Liver (tissue), 9 donors: ENCODE results near the gene ITGB3. TPM values are rescaled to one million over a fixed set of nuclear protein-coding genes. Genes with fewer than 3 reads are reported as not detected.
A peak's percentile ranks its signal among the peaks of the same experiment; 100 is the strongest.

Source experiments
- DNase-seq: peaks from one replicate; pipeline ENCODE4 v3.0.0-alpha.2; 2017; ENCODE audit warnings: low spot score
- H3K27ac ChIP-seq, 2 donors: one replicate each; pipeline ENCODE4 v1.7.0; 2013; ENCODE audit warnings: inconsistent platforms in 2 of 2, low read length in 2 of 2, control low read depth in 1 of 2, low read depth in 1 of 2, mild to moderate bottlenecking in 1 of 2
- H3K27me3 ChIP-seq, 4 donors: one replicate each; pipeline versions ENCODE4 v1.6.1 to v1.7.0; 2013; ENCODE audit warnings: low read length in 3 of 4, inconsistent platforms in 1 of 4, mild to moderate bottlenecking in 1 of 4, moderate library complexity in 1 of 4; ENCODE audit not compliant: control insufficient read depth in 4 of 4, insufficient read depth in 4 of 4
- H3K36me3 ChIP-seq, 4 donors: one replicate each; pipeline versions ENCODE4 v1.6.1 to v1.7.0; 2013; ENCODE audit warnings: low read length in 3 of 4, mild to moderate bottlenecking in 3 of 4, low read depth in 1 of 4, moderate library complexity in 1 of 4; ENCODE audit not compliant: control insufficient read depth in 4 of 4, insufficient read depth in 3 of 4
- H3K4me1 ChIP-seq, 4 donors: one replicate each; pipeline versions ENCODE4 v1.6.1 to v1.7.0; 2013; ENCODE audit warnings: low read length in 3 of 4, mild to moderate bottlenecking in 3 of 4, moderate library complexity in 1 of 4; ENCODE audit not compliant: control insufficient read depth in 4 of 4, insufficient read depth in 4 of 4
- H3K4me3 ChIP-seq, 3 donors: one replicate each; pipeline versions ENCODE4 v1.6.1 to v1.7.0; 2013; ENCODE audit warnings: low read length in 3 of 3, control low read depth in 1 of 3, low read depth in 1 of 3, mild to moderate bottlenecking in 1 of 3
- H3K9ac ChIP-seq, 2 donors: one replicate each; pipeline ENCODE4 v1.7.0; 2013; ENCODE audit warnings: low read length in 2 of 2, mild to moderate bottlenecking in 2 of 2, moderate library complexity in 2 of 2, control low read depth in 1 of 2, low read depth in 1 of 2
- H3K9me3 ChIP-seq, 4 donors: one replicate each; pipeline versions ENCODE4 v1.6.1 to v1.7.0; 2013; ENCODE audit warnings: low read length in 3 of 4; ENCODE audit not compliant: control insufficient read depth in 4 of 4
- ATF3 ChIP-seq: IDR thresholded peaks from 2 replicates; pipeline ENCODE4 v1.6.1; 2016; ENCODE audit warnings: antibody characterized with exemption
- CTCF ChIP-seq: fragments of 150-350 bp; IDR thresholded peaks from 2 replicates; pipeline ENCODE4 v1.5.1; 2017; ENCODE audit warnings: improper control_type of control experiment, low read depth, low read length; ENCODE audit not compliant: missing input control
- EGR1 ChIP-seq, 2 donors: IDR thresholded peaks; 2 replicates each; pipeline ENCODE4 v1.6.1; 2016 to 2018; ENCODE audit warnings: antibody characterized with exemption in 2 of 2, low read depth in 2 of 2
- FOXA1 ChIP-seq: IDR thresholded peaks from 2 replicates; pipeline ENCODE4 v1.6.1; 2016; ENCODE audit warnings: antibody characterized with exemption
- FOXA2 ChIP-seq: IDR thresholded peaks from 2 replicates; pipeline ENCODE4 v1.6.1; 2016; ENCODE audit warnings: antibody characterized with exemption
- GABPA ChIP-seq, 2 donors: IDR thresholded peaks in 1 of 2; conservative IDR thresholded peaks in 1 of 2; 2 replicates each; pipeline ENCODE4 v1.6.1; 2016; ENCODE audit warnings: antibody characterized with exemption in 2 of 2, mild to moderate bottlenecking in 1 of 2, moderate library complexity in 1 of 2
- HNF4A ChIP-seq, 2 donors: conservative IDR thresholded peaks; 2 replicates each; pipeline ENCODE4 v1.6.1; 2016; ENCODE audit warnings: antibody characterized with exemption in 2 of 2, mild to moderate bottlenecking in 2 of 2
- HNF4G ChIP-seq: IDR thresholded peaks from 2 replicates; pipeline ENCODE4 v1.6.1; 2016; ENCODE audit warnings: antibody characterized with exemption
- JUND ChIP-seq, 2 donors: IDR thresholded peaks; 2 replicates each; pipeline ENCODE4 v1.6.1; 2016; ENCODE audit warnings: antibody characterized with exemption in 2 of 2
- MAX ChIP-seq: IDR thresholded peaks from 2 replicates; pipeline ENCODE4 v1.6.1; 2016; ENCODE audit warnings: antibody characterized with exemption
- NR2F2 ChIP-seq: IDR thresholded peaks from 2 replicates; pipeline ENCODE4 v1.6.1; 2016; ENCODE audit warnings: antibody characterized with exemption
- RAD21 ChIP-seq, 2 donors: IDR thresholded peaks; 2 replicates each; pipeline ENCODE4 v1.6.1; 2016; ENCODE audit warnings: antibody characterized with exemption in 2 of 2, mild to moderate bottlenecking in 2 of 2
- REST ChIP-seq: IDR thresholded peaks from 2 replicates; pipeline ENCODE4 v1.6.1; 2016; ENCODE audit warnings: antibody characterized with exemption, mild to moderate bottlenecking
- RXRA ChIP-seq, 2 donors: IDR thresholded peaks; 2 replicates each; pipeline ENCODE4 v1.6.1; 2017 to 2018; ENCODE audit warnings: antibody characterized with exemption in 2 of 2, mild to moderate bottlenecking in 1 of 2
- SP1 ChIP-seq: IDR thresholded peaks from 2 replicates; pipeline ENCODE4 v1.6.1; 2018; ENCODE audit warnings: antibody characterized with exemption, mild to moderate bottlenecking
- TAF1 ChIP-seq: conservative IDR thresholded peaks from 2 replicates; pipeline ENCODE4 v1.6.1; 2016; ENCODE audit warnings: antibody characterized with exemption, mild to moderate bottlenecking
- YY1 ChIP-seq: IDR thresholded peaks from 2 replicates; pipeline ENCODE4 v1.6.1; 2016; ENCODE audit warnings: antibody characterized with exemption, mild to moderate bottlenecking
- ZBTB33 ChIP-seq: IDR thresholded peaks from 2 replicates; pipeline ENCODE4 v1.6.1; 2016; ENCODE audit warnings: antibody characterized with exemption
- WGBS: extraction: QIAGEN DNeasy Blood & Tissue Kit; methylation state at CpG from one replicate; pipeline ENCODE4 v1.1.7; 2013; 5-methylcytosine and 5-hydroxymethylcytosine counted together
- polyA plus RNA-seq, 2 donors: library from polyadenylated mRNA; stranded (reverse) in 1 of 2; unstranded in 1 of 2; fragments of 200-250 nt in 1 of 2; fragments of >200 nt in 1 of 2; fragmentation: Nextera tagmentation in 1 of 2; extraction: Ambion mirVana in 1 of 2; gene quantifications; one replicate each; pipeline versions ENCODE4 v1.2.1 to v1.2.3, GENCODE V29; 2013 to 2015
- total RNA-seq, 2 donors: library from RNA; depleted of rRNA; stranded (reverse); fragments of >200 nt; gene quantifications; one replicate each; pipeline ENCODE4 v1.2.3, GENCODE V29; 2014
- donor health status: healthy.
- donor health status: healthy.
- donor health status: healthy.
- donor health status: healthy.
- donor health status: healthy.

Gene ITGB3
- total and polyA plus RNA-seq, 4 donors: 0.47 to 33.4 (median 3.8) TPM

GRCh38 chr17:47320879-47321502 lies 67.4 kb downstream of the ITGB3 start:
- no peak overlapping the region for H3K9ac ChIP-seq
- H3K4me1 ChIP-seq: peaks cover 1 to 19% (median 6%) of the 10 kb centered on the region in 4 donors
- DNase-seq: no peak
- H3K36me3 ChIP-seq: no peaks in the 10 kb centered on the region
- no peak overlapping the region for H3K4me3 ChIP-seq
- 79% methylated on average over 5 of the region's 5 CpGs for WGBS
- TF ChIP-seq YY1 (no peak), FOXA1 (no peak), RAD21 (IDR thresholded peaks at IDR 0.05) (no peak), SP1 (no peak), REST (no peak), TAF1 (no peak), FOXA2 (no peak), RXRA (IDR thresholded peaks at IDR 0.05) (no peak)
- H3K27ac ChIP-seq: no peak overlapping the region
- H3K27me3 ChIP-seq: no peaks in the 10 kb centered on the region
- no peaks in the 10 kb centered on the region for H3K9me3 ChIP-seq

GRCh38 chr17:47323382-47324223 lies 70.0 kb downstream of the ITGB3 start, which contains the start of gene EFCAB13:
Gene EFCAB13 (plus strand): TSS chr17:47323955. CDS start chr17:47328354, 4,399 bp downstream.
- H3K4me1 ChIP-seq: peaks cover 0 to 9% (median 0%) of the 10 kb centered on the region in 4 donors
- peak; percentile 92 for DNase-seq
- no peaks in the 10 kb centered on the region for H3K36me3 ChIP-seq
- peak within 1 kb of the TSS; percentile 81 to 88 for H3K27ac ChIP-seq
- no peaks in the 10 kb centered on the region for H3K9me3 ChIP-seq
- H3K4me3 ChIP-seq: peak within 1 kb of the TSS; percentile 53 to 79 (median 67)
- H3K9ac ChIP-seq: peak within 1 kb of the TSS; percentile 52 to 92
- no peaks in the 10 kb centered on the region for H3K27me3 ChIP-seq
- TF ChIP-seq REST (peak; percentile 92), FOXA1 (no peak), ZBTB33 (no peak), HNF4G (no peak), JUND (IDR thresholded peaks at IDR 0.05) (no peak), MAX (no peak), FOXA2 (no peak), TAF1 (peak; percentile 61), YY1 (no peak), SP1 (no peak), RXRA (IDR thresholded peaks at IDR 0.05) (peak in 1 of 2 donors; percentile 25), RAD21 (IDR thresholded peaks at IDR 0.05) (peak in 1 of 2 donors; percentile 54), EGR1 (IDR thresholded peaks at IDR 0.05; ENCODE audit: low read depth in 2 of 2) (peak in 1 of 2 donors; percentile 54), CTCF (peak; percentile 18), HNF4A (conservative IDR thresholded peaks at IDR 0.05) (peak in 1 of 2 donors; percentile 21), ATF3 (no peak), NR2F2 (no peak), GABPA (IDR thresholded peaks at IDR 0.05 in 1 of 2, conservative IDR thresholded peaks at IDR 0.05 in 1 of 2) (no peak)
- under 1% methylated on average over 72 of the region's 72 CpGs for WGBS
